HG03558 (cell line): ENCODE measurements around the gene OR52M1.
"Not testable (repeated sequence)": the region's sequence is repeated elsewhere in the genome, so short reads cannot be mapped to it uniquely, and the experiment has no call there.

Experiments
- ATAC-seq: cut with Tn5 transposase; IDR thresholded peaks from one replicate; pipeline ENCODE4 v1.9.1; 2021; ENCODE audit warnings: moderate number of reproducible peaks; ENCODE audit not compliant: unreplicated experiment; ENCODE audit errors: extremely low read depth

OR52M1 gene, protein sequence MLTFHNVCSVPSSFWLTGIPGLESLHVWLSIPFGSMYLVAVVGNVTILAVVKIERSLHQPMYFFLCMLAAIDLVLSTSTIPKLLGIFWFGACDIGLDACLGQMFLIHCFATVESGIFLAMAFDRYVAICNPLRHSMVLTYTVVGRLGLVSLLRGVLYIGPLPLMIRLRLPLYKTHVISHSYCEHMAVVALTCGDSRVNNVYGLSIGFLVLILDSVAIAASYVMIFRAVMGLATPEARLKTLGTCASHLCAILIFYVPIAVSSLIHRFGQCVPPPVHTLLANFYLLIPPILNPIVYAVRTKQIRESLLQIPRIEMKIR

DNA sequence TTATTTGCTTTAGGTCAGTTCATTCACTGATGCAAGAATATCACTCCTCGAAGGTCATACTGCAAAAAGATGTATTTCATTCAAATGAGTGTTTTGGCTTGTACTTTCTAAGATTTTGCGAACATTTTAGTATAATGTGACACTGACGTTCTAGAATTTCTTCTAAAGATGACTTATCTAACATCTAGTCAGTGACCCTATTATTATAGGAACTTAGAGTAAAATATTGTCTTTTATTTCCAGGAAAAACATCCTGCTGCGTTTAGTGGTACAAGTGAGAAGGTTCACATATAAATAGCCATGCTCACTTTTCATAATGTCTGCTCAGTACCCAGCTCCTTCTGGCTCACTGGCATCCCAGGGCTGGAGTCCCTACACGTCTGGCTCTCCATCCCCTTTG is at the start of gene OR52M1:
Gene OR52M1 (plus strand): TSS at position 301 of the 400 bp plus-strand sequence. CDS start 0 bp downstream, at position 301.
- no peak for ATAC-seq

GRCh38 chr11:4495487-4495886 is 49.5 kb upstream of the OR52M1 start:
- no peak for ATAC-seq

DNA sequence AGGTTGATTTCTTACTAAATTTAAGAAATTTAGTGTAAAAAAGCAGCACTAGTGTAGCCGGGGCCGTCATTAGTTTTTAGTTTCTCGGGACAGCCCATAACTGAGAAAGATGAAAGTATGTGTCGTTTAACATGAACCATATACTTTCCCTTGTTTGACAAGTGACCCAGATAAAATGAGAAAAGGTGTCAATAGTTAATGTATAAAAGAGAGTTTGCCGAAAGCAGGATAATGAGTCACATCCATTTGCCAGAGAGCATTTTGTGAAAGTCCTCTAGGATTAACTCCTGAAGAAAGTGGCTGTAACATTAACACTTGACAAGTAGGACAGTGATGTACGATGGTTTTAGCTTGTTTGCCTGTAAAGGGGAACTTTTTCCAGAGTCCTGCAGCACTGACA is 49.0 kb upstream of the OR52M1 start:
- no peak for ATAC-seq

DNA sequence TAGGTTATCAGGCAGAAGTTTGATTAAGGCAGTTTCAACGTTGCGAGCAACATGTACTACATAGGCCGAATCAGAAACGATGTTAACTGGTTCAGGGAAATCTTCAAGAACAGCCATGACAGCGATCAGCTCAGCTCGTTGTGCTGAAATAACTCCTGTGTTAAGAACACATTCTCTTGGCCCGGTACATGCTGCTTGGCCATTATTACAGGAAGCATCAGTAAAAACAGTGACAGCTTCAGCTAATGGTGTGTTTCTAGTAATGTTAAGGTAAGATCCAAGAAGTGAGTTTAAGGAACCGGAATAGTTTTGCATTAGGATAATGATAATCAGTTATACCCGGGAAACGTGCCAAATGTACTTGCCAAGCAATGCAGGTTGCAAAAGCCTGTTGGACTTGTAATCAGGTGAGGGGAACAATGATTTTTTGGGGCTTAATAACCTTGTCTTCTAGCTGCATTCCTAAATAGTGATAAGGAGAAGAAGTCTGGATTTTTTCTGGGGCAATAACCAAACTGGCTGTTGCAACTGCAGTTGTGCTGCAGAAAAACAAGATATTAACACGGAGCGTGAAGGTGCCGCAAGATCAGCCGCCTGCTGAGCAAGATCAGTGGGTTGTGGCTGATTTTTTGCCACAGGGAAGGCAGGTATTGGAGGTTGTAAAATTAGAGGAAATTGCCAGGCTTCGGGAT is 48.3 kb upstream of the OR52M1 start:
- ATAC-seq, result no peak

DNA sequence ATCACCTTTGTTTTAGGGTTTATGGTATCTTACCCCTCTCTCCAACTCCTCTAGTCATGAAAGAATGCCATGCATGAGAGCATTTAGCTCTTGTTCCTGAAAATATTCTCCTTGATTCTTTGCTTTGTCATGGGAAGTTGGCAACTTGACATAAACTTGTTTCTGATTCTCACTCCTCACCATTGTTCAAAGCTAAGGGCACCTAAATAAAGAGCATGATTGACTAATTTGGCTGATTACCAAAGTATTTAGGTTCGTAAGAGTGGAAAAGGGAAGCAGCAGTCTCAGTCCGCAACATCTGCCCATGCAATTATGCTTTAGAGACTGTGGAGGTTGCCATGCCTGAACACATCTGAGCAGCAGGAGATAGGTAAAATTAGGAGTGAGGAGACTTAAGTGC is 36.1 kb upstream of the OR52M1 start:
- ATAC-seq, result no peak

GRCh38 chr11:4511282-4512245 is 33.4 kb upstream of the OR52M1 start:
- ATAC-seq, result no peak

DNA sequence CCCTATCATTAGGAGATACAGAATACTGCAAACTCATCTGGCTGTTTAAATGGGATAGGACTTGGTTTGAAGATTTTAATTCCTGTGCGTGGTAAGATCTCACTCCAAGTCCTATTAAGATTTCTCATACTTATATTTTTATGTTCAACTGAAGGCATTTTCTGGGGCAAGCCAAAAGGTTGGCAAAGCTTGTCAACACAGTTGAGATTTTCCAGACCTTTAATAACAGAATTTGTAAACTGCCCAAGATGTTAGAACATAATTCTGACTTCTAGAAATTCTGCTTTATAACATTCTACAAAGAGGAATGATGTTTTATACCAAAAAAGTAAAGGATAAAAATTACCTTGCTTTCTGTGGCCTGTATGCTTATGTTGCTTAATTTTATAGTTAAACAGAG is 30.8 kb upstream of the OR52M1 start:
- no peak for ATAC-seq

DNA sequence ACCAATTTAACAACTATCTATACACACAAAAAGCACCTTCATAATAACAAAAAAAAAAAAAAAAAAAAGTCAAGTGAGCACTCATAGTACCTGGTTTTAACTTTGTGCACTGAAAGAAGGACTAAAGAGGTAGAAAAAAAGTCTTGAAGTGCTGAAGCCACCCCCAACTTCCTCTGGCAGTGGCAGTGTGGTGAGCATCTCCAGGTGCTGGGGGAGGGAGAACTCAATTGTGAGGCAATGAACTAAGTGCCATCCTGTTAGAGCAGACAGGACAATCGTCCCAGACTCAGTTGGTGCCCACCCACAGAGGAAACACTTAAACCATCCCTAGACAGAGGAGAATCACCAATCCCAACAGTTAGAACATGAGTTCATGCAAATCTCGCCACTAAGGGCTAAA is 22.7 kb upstream of the OR52M1 start:
- ATAC-seq, result no peak

DNA sequence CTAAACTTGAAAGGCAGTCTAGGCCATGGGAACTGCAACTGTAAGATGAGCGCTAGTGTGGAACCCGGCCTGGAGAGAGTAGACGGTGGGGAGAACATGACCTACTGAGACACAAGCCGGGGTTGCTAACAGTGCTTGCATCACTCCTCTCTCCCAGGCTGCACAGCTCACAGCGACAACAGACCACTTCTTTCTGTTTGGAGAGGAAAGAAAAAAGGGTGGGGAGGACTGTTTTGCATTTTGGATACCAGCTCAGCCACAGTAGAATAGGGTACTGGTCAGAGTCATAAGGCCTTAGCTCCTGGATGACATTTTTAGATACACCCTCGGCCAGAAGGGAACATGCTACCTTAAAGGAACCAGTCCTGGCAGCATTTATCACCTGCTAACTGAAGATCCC is 22.2 kb upstream of the OR52M1 start:
- no peak for ATAC-seq

DNA sequence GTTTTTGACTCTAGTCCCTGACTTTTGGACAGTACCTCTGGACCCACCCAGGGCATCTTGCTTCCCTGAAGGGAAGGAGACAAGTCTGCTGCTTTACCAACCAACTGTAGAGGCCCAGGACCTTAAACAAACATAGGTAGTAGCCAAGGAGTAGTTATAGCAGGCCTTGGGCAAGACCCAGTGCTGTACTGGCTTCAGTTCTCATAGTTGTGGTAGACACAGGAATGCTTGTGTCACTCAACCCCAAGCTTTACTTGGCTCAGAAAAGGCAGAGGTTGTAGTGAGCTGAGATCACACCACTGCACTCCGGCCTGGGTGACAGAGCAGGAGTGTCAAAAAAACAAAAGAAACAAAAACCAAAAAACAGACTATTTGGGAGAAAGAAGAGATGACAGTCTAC is 21.3 kb upstream of the OR52M1 start:
- ATAC-seq, result no peak

- no peak for ATAC-seq
Measured at GRCh38 chr11:4527926-4528325, 17.1 kb upstream of the OR52M1 start.

DNA sequence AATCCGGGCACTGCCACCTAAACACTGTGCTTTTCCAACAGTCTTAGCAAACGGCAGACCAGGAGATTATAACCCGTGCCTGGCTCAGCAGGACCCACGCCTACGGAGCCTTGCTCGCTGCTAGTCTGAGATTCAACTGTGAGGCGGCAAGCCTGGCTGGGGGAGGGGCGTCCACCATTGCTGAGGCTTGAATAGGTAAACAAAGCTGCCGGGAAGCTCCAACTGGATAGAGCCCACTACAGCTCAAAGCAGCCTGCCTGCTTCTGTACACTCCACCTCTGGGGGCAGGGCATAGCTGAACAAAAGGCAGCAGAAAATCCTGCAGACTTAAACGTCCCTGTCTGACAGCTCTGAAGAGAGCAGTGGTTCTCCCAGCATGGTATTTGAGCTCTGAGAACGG is 13.3 kb upstream of the OR52M1 start:
- ATAC-seq, result not testable (repeated sequence)

- ATAC-seq, result no peak
Measured at GRCh38 chr11:4539603-4540219, 5.3 kb upstream of the OR52M1 start.

DNA sequence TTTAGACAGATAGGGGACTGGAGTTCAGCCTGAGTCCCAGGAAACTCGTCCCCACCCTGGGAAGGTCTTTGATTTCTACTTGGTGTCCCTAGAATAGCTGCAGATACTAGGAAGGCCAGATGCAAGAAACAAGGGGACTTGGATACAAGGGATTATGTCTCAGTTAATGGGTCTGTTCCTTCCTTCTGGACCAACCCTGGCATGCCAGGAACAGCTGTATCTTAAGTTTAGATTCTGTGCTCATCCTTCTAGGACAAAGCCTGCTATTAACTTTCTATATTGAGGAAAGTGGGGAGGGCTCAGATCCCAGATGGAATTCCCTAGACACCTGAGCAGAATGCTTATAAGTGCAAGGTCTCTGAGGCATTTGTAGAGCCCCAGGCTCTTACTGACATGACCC is 3.9 kb upstream of the OR52M1 start:
- ATAC-seq, result no peak

DNA sequence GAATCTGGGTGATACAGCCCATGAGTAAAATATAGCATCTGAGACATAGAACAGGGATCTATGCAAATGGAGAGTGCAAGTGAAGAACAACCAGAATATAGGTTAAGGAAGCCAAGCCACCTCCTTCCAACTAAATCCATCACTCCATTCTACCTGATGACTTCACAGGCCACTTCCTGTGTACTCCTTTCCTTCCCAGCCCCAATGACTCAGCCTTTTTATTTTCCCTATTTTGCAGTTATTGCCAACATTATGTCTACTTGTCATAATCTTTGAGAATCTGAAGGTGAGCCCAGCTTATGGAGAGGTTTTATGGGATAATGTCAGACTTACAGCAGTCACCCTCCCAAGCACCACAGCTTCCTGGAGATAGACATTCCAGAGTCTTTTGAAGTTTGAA is 1.4 kb upstream of the OR52M1 start:
- no peak for ATAC-seq

DNA sequence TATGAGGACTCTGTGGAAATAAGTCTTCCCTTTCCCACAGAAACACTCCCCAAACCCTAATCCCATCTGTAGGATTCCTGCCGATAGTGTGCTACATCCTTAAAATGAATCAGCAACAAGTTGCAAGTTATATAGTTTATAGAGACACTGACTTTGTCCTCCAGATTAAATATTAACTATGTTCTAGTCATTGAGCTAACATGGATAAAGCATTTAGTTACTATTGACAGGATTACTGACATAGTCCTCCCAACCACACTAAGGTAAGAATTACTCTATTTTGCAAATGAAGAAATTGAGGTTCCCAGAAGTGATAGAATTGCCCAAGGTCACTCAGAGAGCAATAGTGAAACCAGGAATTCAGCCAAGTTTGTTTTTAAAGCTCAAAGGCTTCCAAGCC is 1.9 kb downstream of the OR52M1 start:
- ATAC-seq, result no peak

- ATAC-seq, result no peak
Measured at GRCh38 chr11:4547416-4547815, 2.4 kb downstream of the OR52M1 start.

GRCh38 chr11:4551346-4551979 is 6.5 kb downstream of the OR52M1 start:
- no peak for ATAC-seq

- no peak for ATAC-seq
Measured at GRCh38 chr11:4559527-4560440, 14.8 kb downstream of the OR52M1 start.
